NT2/D1 (cell line): ENCODE results near the gene MAP3K20.

Experiments
- DNase-seq: peaks from one replicate; pipeline ENCODE4 v3.0.0-alpha.2; 2011; ENCODE audit warnings: low read depth, low spot score
- H3K27me3 ChIP-seq: 2 replicates; pipeline ENCODE4 v1.6.0; 2011; ENCODE audit warnings: mild to moderate bottlenecking; ENCODE audit not compliant: insufficient read length, insufficient read depth
- H3K36me3 ChIP-seq: 2 replicates; pipeline ENCODE4 v1.6.1; 2011; ENCODE audit warnings: mild to moderate bottlenecking, low read length, mixed read lengths; ENCODE audit not compliant: insufficient read depth, insufficient read length
- H3K4me1 ChIP-seq: 2 replicates; pipeline ENCODE4 v1.5.1; 2011; ENCODE audit not compliant: insufficient read depth, insufficient read length
- H3K4me3 ChIP-seq: 2 replicates; pipeline ENCODE4 v1.5.1; 2011; ENCODE audit warnings: low read depth; ENCODE audit not compliant: insufficient read length
- H3K9ac ChIP-seq: 2 replicates; pipeline ENCODE4 v1.6.0; 2011; ENCODE audit warnings: low read depth; ENCODE audit not compliant: insufficient read length
- H3K9me3 ChIP-seq: 2 replicates; pipeline ENCODE4 v1.5.1; 2011; ENCODE audit warnings: mild to moderate bottlenecking, low read length; ENCODE audit not compliant: insufficient read depth
- SUZ12 ChIP-seq: IDR thresholded peaks from 2 replicates; pipeline ENCODE4 v1.6.1; 2011; ENCODE audit not compliant: insufficient read length, insufficient read depth; ENCODE audit errors: extremely low read depth
- YY1 ChIP-seq: IDR thresholded peaks from 2 replicates; pipeline ENCODE4 v1.6.1; 2011; ENCODE audit not compliant: insufficient read length, insufficient read depth
- ZNF274 ChIP-seq: IDR thresholded peaks from 2 replicates; pipeline ENCODE4 v1.6.1; 2011; ENCODE audit warnings: mild to moderate bottlenecking, low read depth, low read length

The MAP3K20 gene

DNA sequence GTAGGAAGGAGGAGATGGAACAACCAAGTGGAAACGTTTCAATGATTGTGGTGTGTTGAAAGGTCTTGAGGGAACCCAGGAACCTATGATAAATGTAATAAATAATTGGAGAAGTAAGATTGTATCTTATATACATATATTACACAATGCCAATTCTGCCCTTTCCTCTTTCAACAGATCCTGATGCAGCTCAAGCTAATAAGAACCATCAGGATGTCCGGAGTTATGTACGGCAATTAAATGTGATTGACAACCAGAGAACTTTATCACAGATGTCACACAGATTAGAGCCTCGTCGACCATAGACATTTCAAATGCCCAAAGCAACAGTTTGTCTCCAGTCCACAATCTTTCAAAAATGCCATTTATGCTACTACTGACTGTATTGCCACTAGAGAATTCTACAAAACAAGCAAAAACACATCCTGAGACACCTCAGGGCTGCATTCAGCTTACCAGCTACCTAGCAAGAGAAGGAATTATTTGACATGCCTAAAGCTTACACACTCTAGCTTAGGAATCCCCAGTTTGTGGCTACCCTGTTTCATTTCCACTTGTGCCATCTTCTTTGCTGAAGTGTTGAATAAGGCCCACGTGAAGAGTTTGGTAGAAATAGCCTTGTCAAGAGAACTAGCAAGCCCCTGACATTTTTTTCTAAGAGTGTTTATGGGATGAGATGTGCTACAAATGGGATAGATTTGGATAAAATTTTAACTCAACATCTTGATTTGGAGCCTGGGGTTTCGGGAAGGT, 24.0 kb upstream of the MAP3K20 start:
- TF ChIP-seq SUZ12, result no peak
- no peak for TF ChIP-seq ZNF274
- no peak for TF ChIP-seq YY1
- DNase-seq, result no peak
- no peaks in the 10 kb centered on the region for H3K27me3 ChIP-seq

DNA sequence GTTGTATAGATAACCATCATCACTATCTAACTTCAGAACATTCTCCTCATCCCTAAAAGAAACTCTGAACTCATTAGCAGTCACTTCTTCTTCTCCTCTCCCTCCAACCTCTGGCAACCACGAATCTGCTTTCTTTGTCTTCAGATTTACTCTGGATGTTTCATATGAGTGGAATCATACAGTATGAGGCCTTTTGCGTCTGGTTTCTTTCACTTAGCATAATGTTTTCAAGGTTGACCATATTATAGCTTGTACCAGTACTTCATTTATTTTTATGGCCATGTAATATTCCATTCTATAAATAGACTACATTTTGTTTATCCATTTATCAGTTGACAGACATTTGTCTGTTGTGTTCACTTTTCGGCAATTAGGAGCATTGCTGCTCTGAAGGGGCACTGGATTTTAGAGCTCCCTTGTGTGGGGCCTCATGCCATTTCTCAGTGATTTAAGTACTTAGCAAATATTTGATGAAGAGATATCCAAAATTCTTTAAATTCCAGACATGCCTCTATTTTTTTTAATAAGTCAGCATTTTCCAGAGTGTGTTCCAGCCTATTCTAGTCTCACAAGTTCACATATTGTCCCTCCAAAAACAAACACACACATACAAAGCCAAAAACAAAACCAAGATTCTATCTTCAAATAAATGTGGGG, 22.5 kb upstream of the MAP3K20 start:
- no peak overlapping the region for H3K4me3 ChIP-seq
- DNase-seq, result no peak

More for the DNA sequence above, 24.0 kb upstream of the MAP3K20 start:
- Histone ChIP-seq H3K4me1 (no peaks in the 10 kb centered on the region), H3K36me3 (no peaks in the 10 kb centered on the region), H3K9me3 (no peaks in the 10 kb centered on the region), H3K4me3 (no peak overlapping the region), H3K9ac (no peak overlapping the region)

DNA sequence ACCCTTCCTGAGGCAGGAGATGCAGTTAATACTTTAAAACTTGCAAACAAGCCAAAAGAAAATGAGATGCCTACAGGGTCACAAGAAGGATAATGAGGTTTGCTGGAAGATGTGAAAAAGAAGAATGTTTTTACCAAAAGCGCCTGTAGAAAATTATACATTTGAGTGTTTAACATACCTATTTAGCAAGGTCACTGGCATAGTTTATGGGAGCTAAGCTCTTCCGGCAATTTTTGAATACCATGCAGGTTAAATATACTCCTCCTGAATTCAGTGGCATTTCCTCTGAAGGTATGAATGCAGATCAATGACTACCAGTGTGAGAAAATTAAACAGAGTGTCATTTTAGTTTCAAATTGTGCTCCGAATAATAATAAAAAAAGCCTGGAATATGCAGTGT, 21.2 kb upstream of the MAP3K20 start:
- no peaks in the 10 kb centered on the region for H3K9me3 ChIP-seq
- no peaks in the 10 kb centered on the region for H3K36me3 ChIP-seq
- H3K4me1 ChIP-seq, result no peaks in the 10 kb centered on the region
- TF ChIP-seq ZNF274 (no peak), YY1 (no peak), SUZ12 (no peak)
- no peak overlapping the region for H3K9ac ChIP-seq
- DNase-seq, result no peak
- no peaks in the 10 kb centered on the region for H3K27me3 ChIP-seq
- no peak overlapping the region for H3K4me3 ChIP-seq

More for the DNA sequence above, 22.5 kb upstream of the MAP3K20 start:
- Histone ChIP-seq H3K4me1 (no peaks in the 10 kb centered on the region), H3K36me3 (no peaks in the 10 kb centered on the region), H3K9me3 (no peaks in the 10 kb centered on the region), H3K27me3 (no peaks in the 10 kb centered on the region), H3K9ac (no peak overlapping the region)
- TF ChIP-seq ZNF274 (no peak), SUZ12 (no peak)

DNA sequence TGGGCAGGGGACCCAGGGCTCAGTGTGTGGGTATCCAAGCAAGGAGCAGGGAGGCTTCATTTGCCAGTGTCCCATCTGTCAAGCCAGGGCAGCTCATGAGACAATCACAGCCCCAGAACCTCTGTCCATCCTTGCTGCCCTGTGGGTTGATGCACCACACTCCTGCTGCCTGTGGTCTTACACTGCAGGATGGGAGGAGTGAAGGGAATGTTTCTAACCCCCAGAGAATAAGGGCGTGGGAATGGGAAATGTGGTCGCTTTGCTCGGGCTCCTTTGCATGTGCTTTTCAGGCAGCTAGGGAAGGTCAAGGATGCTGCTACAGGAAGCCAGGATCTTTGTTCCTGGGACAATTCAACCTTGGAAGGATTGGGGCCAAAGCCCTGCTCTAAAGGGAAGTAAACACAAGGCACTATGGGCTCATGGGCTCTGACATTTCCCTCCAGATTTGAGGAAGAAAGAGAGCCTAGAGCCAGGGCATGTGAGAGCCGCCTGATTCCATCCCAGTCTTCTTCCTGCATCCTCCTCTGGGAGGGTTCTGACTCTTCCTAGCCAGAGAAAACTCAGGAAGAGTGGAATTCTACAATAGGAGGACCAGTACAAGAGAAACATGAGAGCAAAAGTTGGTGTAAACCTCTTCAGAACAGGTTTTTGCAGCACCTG, 18.8 kb upstream of the MAP3K20 start:
- DNase-seq, result no peak
- H3K4me1 ChIP-seq, result no peaks in the 10 kb centered on the region
- TF ChIP-seq YY1, result no peak
- TF ChIP-seq SUZ12, result no peak
- no peak for TF ChIP-seq ZNF274
- no peaks in the 10 kb centered on the region for H3K9me3 ChIP-seq
- no peak overlapping the region for H3K4me3 ChIP-seq
- H3K9ac ChIP-seq, result no peak overlapping the region
- no peaks in the 10 kb centered on the region for H3K36me3 ChIP-seq
- H3K27me3 ChIP-seq, result no peaks in the 10 kb centered on the region

DNA sequence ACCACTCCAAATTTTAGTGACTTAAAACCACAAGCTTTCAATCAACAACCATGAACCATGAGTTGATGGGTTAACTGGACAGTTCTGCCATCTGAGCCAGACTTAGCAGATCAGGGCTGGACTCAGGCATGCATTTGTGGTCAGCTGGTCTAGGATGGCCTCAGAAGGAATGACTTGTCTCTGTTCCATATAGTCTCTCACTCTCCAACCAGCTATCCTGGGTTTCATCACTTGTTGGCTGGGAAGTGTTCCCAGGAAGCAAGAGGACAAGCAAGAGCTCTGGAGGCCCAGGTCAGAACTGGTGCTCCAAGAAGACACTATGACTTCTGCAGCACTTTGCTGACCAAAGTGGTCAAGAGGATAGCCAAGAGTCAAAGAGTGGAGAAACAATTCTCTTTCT, 17.5 kb upstream of the MAP3K20 start:
- TF ChIP-seq SUZ12 (no peak), ZNF274 (no peak), YY1 (no peak)
- no peak overlapping the region for H3K4me3 ChIP-seq
- H3K9ac ChIP-seq, result no peak overlapping the region
- H3K36me3 ChIP-seq, result no peaks in the 10 kb centered on the region
- no peaks in the 10 kb centered on the region for H3K4me1 ChIP-seq
- no peak for DNase-seq
- no peaks in the 10 kb centered on the region for H3K27me3 ChIP-seq
- H3K9me3 ChIP-seq, result no peaks in the 10 kb centered on the region

DNA sequence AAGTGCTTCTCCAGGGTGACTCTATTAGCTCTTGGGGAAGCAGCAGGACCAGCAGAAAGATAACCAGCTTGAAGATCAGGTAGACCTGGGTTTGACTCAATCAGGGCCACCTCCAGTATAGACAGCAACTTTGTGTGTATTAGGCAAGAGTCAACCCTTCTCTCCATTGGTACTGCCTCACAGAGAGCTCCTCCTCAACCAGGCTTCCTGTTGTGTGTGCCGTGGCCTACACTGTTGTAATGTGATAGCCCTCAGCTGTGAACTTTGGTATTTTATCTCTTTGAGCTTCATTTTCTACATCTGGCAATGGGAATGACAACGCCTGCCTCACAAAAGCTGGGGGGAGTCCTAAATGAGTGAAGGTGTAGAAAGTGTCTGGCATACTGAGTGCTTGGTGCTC, 17.0 kb upstream of the MAP3K20 start:
- Histone ChIP-seq H3K27me3 (no peaks in the 10 kb centered on the region), H3K9me3 (no peaks in the 10 kb centered on the region), H3K9ac (no peak overlapping the region), H3K4me3 (no peak overlapping the region), H3K36me3 (no peaks in the 10 kb centered on the region), H3K4me1 (no peaks in the 10 kb centered on the region)
- TF ChIP-seq SUZ12 (no peak), ZNF274 (no peak), YY1 (no peak)
- DNase-seq, result no peak

DNA sequence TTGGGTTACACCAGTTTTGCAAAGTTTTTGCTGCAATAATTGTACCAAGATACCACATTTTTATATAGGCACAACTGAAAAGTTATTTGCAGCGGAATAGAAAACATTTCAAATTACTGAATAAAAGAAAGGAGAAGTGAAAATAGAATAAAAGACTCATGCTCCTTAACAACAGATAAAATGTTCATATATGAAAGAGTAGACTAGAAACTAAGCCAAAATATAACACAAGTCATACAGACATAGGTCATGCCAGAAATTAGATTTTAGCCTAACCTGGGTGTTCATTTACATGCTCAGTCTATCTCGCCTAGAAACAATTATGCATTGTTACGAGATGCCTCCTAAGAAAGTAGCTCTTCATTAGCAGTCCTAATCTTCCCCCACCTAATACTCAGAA, 16.4 kb upstream of the MAP3K20 start:
- H3K4me3 ChIP-seq, result no peak overlapping the region
- no peak overlapping the region for H3K9ac ChIP-seq
- H3K36me3 ChIP-seq, result no peaks in the 10 kb centered on the region
- H3K4me1 ChIP-seq, result no peaks in the 10 kb centered on the region
- H3K27me3 ChIP-seq, result no peaks in the 10 kb centered on the region
- H3K9me3 ChIP-seq, result no peaks in the 10 kb centered on the region
- no peak for DNase-seq
- TF ChIP-seq ZNF274, result no peak
- no peak for TF ChIP-seq YY1
- TF ChIP-seq SUZ12, result no peak
